ENCODE measurements around the gene CIDEB.
A peak's percentile ranks its signal among the peaks of the same experiment; 100 is the strongest.

DNA sequence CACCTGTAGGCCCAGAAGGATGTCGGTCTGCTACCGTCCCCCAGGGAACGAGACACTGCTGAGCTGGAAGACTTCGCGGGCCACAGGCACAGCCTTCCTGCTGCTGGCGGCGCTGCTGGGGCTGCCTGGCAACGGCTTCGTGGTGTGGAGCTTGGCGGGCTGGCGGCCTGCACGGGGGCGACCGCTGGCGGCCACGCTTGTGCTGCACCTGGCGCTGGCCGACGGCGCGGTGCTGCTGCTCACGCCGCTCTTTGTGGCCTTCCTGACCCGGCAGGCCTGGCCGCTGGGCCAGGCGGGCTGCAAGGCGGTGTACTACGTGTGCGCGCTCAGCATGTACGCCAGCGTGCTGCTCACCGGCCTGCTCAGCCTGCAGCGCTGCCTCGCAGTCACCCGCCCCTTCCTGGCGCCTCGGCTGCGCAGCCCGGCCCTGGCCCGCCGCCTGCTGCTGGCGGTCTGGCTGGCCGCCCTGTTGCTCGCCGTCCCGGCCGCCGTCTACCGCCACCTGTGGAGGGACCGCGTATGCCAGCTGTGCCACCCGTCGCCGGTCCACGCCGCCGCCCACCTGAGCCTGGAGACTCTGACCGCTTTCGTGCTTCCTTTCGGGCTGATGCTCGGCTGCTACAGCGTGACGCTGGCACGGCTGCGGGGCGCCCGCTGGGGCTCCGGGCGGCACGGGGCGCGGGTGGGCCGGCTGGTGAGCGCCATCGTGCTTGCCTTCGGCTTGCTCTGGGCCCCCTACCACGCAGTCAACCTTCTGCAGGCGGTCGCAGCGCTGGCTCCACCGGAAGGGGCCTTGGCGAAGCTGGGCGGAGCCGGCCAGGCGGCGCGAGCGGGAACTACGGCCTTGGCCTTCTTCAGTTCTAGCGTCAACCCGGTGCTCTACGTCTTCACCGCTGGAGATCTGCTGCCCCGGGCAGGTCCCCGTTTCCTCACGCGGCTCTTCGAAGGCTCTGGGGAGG lies 3.1 kb upstream of the CIDEB start, which contains the start of gene LTB4R:
- TF ChIP-seq EP300 (IDR thresholded peaks at IDR 0.05) (no peak), POLR2A (IDR thresholded peaks at IDR 0.05) (no peak)
- TF ChIP-seq, protein P1, sequence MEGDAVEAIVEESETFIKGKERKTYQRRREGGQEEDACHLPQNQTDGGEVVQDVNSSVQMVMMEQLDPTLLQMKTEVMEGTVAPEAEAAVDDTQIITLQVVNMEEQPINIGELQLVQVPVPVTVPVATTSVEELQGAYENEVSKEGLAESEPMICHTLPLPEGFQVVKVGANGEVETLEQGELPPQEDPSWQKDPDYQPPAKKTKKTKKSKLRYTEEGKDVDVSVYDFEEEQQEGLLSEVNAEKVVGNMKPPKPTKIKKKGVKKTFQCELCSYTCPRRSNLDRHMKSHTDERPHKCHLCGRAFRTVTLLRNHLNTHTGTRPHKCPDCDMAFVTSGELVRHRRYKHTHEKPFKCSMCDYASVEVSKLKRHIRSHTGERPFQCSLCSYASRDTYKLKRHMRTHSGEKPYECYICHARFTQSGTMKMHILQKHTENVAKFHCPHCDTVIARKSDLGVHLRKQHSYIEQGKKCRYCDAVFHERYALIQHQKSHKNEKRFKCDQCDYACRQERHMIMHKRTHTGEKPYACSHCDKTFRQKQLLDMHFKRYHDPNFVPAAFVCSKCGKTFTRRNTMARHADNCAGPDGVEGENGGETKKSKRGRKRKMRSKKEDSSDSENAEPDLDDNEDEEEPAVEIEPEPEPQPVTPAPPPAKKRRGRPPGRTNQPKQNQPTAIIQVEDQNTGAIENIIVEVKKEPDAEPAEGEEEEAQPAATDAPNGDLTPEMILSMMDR (IDR thresholded peaks at IDR 0.05): peak in 1 of 2 donors; percentile 56
